RWPE2 (cell line): ENCODE data around the gene RPTOR.

Source experiments
- ATAC-seq: fragments of 200-7000 bp; cut with Tn5 transposase; 3 replicates; pipeline ENCODE4 v1.9.1; 2021; ENCODE audit warnings: low read depth
- DNase-seq: peaks from one replicate; pipeline ENCODE4 v3.0.0-alpha.2; 2020; ENCODE audit warnings: low spot score
- H3K27ac ChIP-seq: fragments of 450-650 bp; 2 replicates; pipeline ENCODE4 v1.5.1; 2017; ENCODE audit warnings: mild to moderate bottlenecking; ENCODE audit not compliant: poor library complexity, severe bottlenecking
- H3K27me3 ChIP-seq: fragments of 250-450 bp; sonication (Bioruptor Pico); 2 replicates; pipeline ENCODE4 v1.5.1; 2021; ENCODE audit warnings: mild to moderate bottlenecking, moderate library complexity; ENCODE audit not compliant: insufficient read depth, poor library complexity, severe bottlenecking
- H3K36me3 ChIP-seq: fragments of 250-450 bp; sonication (Bioruptor Pico); 2 replicates; pipeline ENCODE4 v1.5.1; 2020; ENCODE audit warnings: low read depth, mild to moderate bottlenecking, moderate library complexity
- H3K4me1 ChIP-seq: fragments of 250-450 bp; sonication (Bioruptor Pico); 2 replicates; pipeline ENCODE4 v1.5.1; 2021; ENCODE audit warnings: mild to moderate bottlenecking, moderate library complexity; ENCODE audit not compliant: insufficient read depth, poor library complexity, severe bottlenecking
- H3K4me3 ChIP-seq: fragments of 250-450 bp; sonication (Bioruptor Pico); 2 replicates; pipeline ENCODE4 v1.5.1; 2021; ENCODE audit warnings: mild to moderate bottlenecking, moderate library complexity; ENCODE audit not compliant: severe bottlenecking
- H3K9me3 ChIP-seq: fragments of 250-450 bp; sonication (Bioruptor Pico); 2 replicates; pipeline ENCODE4 v1.5.1; 2021; ENCODE audit warnings: mild to moderate bottlenecking, moderate library complexity; ENCODE audit not compliant: severe bottlenecking
- CTCF ChIP-seq: fragments of 450-650 bp; IDR thresholded peaks from one replicate; pipeline ENCODE4 v1.5.1; 2017; ENCODE audit warnings: mild to moderate bottlenecking, moderate library complexity; ENCODE audit not compliant: poor library complexity, severe bottlenecking

Gene RPTOR

GRCh38 chr17:80668375-80669148 is 123.9 kb downstream of the RPTOR start:
- no peaks in the 10 kb centered on the region for H3K27me3 ChIP-seq
- H3K36me3 ChIP-seq, result peaks cover 6% of the 10 kb centered on the region; the same call in 1 of the 2 replicates
- no peaks in the 10 kb centered on the region for H3K9me3 ChIP-seq
- no peak overlapping the region for H3K4me3 ChIP-seq
- H3K27ac ChIP-seq, result no peak overlapping the region
- no peaks in the 10 kb centered on the region for H3K4me1 ChIP-seq
- ATAC-seq, result no peak
- no peak for DNase-seq
- no peak for TF ChIP-seq CTCF

- no peaks in the 10 kb centered on the region for H3K4me1 ChIP-seq
- H3K4me3 ChIP-seq, result no peak overlapping the region
- no peak overlapping the region for H3K27ac ChIP-seq
- DNase-seq (no peak), ATAC-seq (no peak)
- peaks cover 1% of the 10 kb centered on the region; the same call in 1 of the 2 replicates for H3K36me3 ChIP-seq
- no peaks in the 10 kb centered on the region for H3K9me3 ChIP-seq
- H3K27me3 ChIP-seq, result no peaks in the 10 kb centered on the region
- TF ChIP-seq CTCF, result no peak
Measured at GRCh38 chr17:80671039-80671824, 126.6 kb downstream of the RPTOR start.

GRCh38 chr17:80671825-80672110 is 127.1 kb downstream of the RPTOR start:
- no peak overlapping the region for H3K27ac ChIP-seq
- no peak for TF ChIP-seq CTCF
- no peaks in the 10 kb centered on the region for H3K9me3 ChIP-seq
- no peaks in the 10 kb centered on the region for H3K4me1 ChIP-seq
- H3K27me3 ChIP-seq, result no peaks in the 10 kb centered on the region
- no peak overlapping the region for H3K4me3 ChIP-seq
- no peaks in the 10 kb centered on the region; the same call in 1 of the 2 replicates for H3K36me3 ChIP-seq
- ATAC-seq (no peak), DNase-seq (no peak)

GRCh38 chr17:80673152-80673920 is 128.7 kb downstream of the RPTOR start:
- Histone ChIP-seq H3K4me1 (peaks cover 5% of the 10 kb centered on the region), H3K9me3 (no peaks in the 10 kb centered on the region), H3K27ac (no peak overlapping the region), H3K4me3 (no peak overlapping the region), H3K27me3 (no peaks in the 10 kb centered on the region), H3K36me3 (no peaks in the 10 kb centered on the region; the same call in 1 of the 2 replicates)
- ATAC-seq (no peak), DNase-seq (no peak)
- TF ChIP-seq CTCF, result no peak
